ENCODE measurements around the gene HAO2. TPM values are rescaled to one million over a fixed set of nuclear protein-coding genes. Genes with fewer than 3 reads are reported as not detected.

The HAO2 gene
- total RNA-seq, 1 donor from 2014 or later, result not detected

GRCh38 chr1:119416006-119416640 lies 47.5 kb downstream of the HAO2 start:
- Histone ChIP-seq H4K20me1 (ENCODE audit: insufficient read depth, low read length) (no peaks in the 10 kb centered on the region), H3K79me2 (ENCODE audit: insufficient read depth, low read length) (no peaks in the 10 kb centered on the region), H3K9me3 (ENCODE audit: insufficient read depth, low read depth, low read length) (no peaks in the 10 kb centered on the region), H3K9ac (ENCODE audit: low read length) (no peak overlapping the region), H2AFZ (ENCODE audit: low read depth, low read length) (no peak overlapping the region), H3K4me1 (ENCODE audit: insufficient read depth, low read length) (no peaks in the 10 kb centered on the region), H3K4me3 (ENCODE audit: insufficient read depth, low read depth, low read length) (no peak overlapping the region), H3K36me3 (ENCODE audit: insufficient read depth, low read length) (no peaks in the 10 kb centered on the region), H3K27me3 (ENCODE audit: insufficient read depth, low read length) (no peaks in the 10 kb centered on the region), H3K4me2 (ENCODE audit: low read length) (no peak overlapping the region), H3K27ac (ENCODE audit: low read depth, low read length) (no peak overlapping the region)
- no peak overlapping the region for H3K27ac Mint-ChIP-seq (ENCODE audit: unreplicated experiment)
- no peaks in the 10 kb centered on the region for H3K9me3 Mint-ChIP-seq (ENCODE audit: unreplicated experiment)
- peaks cover 13% of the 10 kb centered on the region for H3K4me1 Mint-ChIP-seq (ENCODE audit: low read depth, unreplicated experiment)
- no peak overlapping the region for H3K4me3 Mint-ChIP-seq (ENCODE audit: unreplicated experiment)
- FAIRE-seq, result no peak
- TF ChIP-seq EZH2 (IDR thresholded peaks at IDR 0.05; ENCODE audit: insufficient read depth, low read length) (no peak), CTCF (IDR thresholded peaks at IDR 0.05; ENCODE audit: insufficient read depth, low read depth, low read length) (no peak)
- DNase-seq (ENCODE audit: low read depth), result no peak
- H3K36me3 Mint-ChIP-seq (ENCODE audit: low read depth, unreplicated experiment), result no peaks in the 10 kb centered on the region
- peaks cover 19% of the 10 kb centered on the region for H3K27me3 Mint-ChIP-seq (ENCODE audit: low read depth, unreplicated experiment)

GRCh38 chr1:119419109-119419508 lies 50.5 kb downstream of the HAO2 start:
- Histone ChIP-seq H3K4me3 (ENCODE audit: insufficient read depth, low read depth, low read length) (no peak overlapping the region), H2AFZ (ENCODE audit: low read depth, low read length) (no peak overlapping the region), H3K27me3 (ENCODE audit: insufficient read depth, low read length) (no peaks in the 10 kb centered on the region), H4K20me1 (ENCODE audit: insufficient read depth, low read length) (no peaks in the 10 kb centered on the region), H3K36me3 (ENCODE audit: insufficient read depth, low read length) (no peaks in the 10 kb centered on the region), H3K9me3 (ENCODE audit: insufficient read depth, low read depth, low read length) (no peaks in the 10 kb centered on the region), H3K9ac (ENCODE audit: low read length) (no peak overlapping the region), H3K27ac (ENCODE audit: low read depth, low read length) (no peak overlapping the region), H3K4me2 (ENCODE audit: low read length) (no peak overlapping the region), H3K4me1 (ENCODE audit: insufficient read depth, low read length) (no peaks in the 10 kb centered on the region), H3K79me2 (ENCODE audit: insufficient read depth, low read length) (no peaks in the 10 kb centered on the region)
- no peak overlapping the region for H3K27ac Mint-ChIP-seq (ENCODE audit: unreplicated experiment)
- H3K4me1 Mint-ChIP-seq (ENCODE audit: low read depth, unreplicated experiment), result peaks cover 13% of the 10 kb centered on the region
- FAIRE-seq (no peak), DNase-seq (ENCODE audit: low read depth) (no peak)
- TF ChIP-seq EZH2 (IDR thresholded peaks at IDR 0.05; ENCODE audit: insufficient read depth, low read length) (no peak), CTCF (IDR thresholded peaks at IDR 0.05; ENCODE audit: insufficient read depth, low read depth, low read length) (no peak)
- H3K9me3 Mint-ChIP-seq (ENCODE audit: unreplicated experiment), result no peaks in the 10 kb centered on the region
- H3K27me3 Mint-ChIP-seq (ENCODE audit: low read depth, unreplicated experiment), result peaks cover 19% of the 10 kb centered on the region
- no peaks in the 10 kb centered on the region for H3K36me3 Mint-ChIP-seq (ENCODE audit: low read depth, unreplicated experiment)
- H3K4me3 Mint-ChIP-seq (ENCODE audit: unreplicated experiment), result no peak overlapping the region

GRCh38 chr1:119420638-119421037 lies 52.1 kb downstream of the HAO2 start:
- Histone ChIP-seq H3K9ac (ENCODE audit: low read length) (no peak overlapping the region), H3K4me2 (ENCODE audit: low read length) (no peak overlapping the region), H4K20me1 (ENCODE audit: insufficient read depth, low read length) (no peaks in the 10 kb centered on the region), H3K9me3 (ENCODE audit: insufficient read depth, low read depth, low read length) (no peaks in the 10 kb centered on the region), H3K36me3 (ENCODE audit: insufficient read depth, low read length) (no peaks in the 10 kb centered on the region), H3K4me3 (ENCODE audit: insufficient read depth, low read depth, low read length) (no peak overlapping the region), H2AFZ (ENCODE audit: low read depth, low read length) (no peak overlapping the region), H3K79me2 (ENCODE audit: insufficient read depth, low read length) (no peaks in the 10 kb centered on the region), H3K4me1 (ENCODE audit: insufficient read depth, low read length) (no peaks in the 10 kb centered on the region), H3K27me3 (ENCODE audit: insufficient read depth, low read length) (no peaks in the 10 kb centered on the region), H3K27ac (ENCODE audit: low read depth, low read length) (no peak overlapping the region)
- TF ChIP-seq CTCF (IDR thresholded peaks at IDR 0.05; ENCODE audit: insufficient read depth, low read depth, low read length), result no peak
- Mint-ChIP-seq H3K4me1 (ENCODE audit: low read depth, unreplicated experiment) (peaks cover 13% of the 10 kb centered on the region), H3K4me3 (ENCODE audit: unreplicated experiment) (no peak overlapping the region), H3K27me3 (ENCODE audit: low read depth, unreplicated experiment) (peaks cover 19% of the 10 kb centered on the region), H3K9me3 (ENCODE audit: unreplicated experiment) (no peaks in the 10 kb centered on the region), H3K36me3 (ENCODE audit: low read depth, unreplicated experiment) (no peaks in the 10 kb centered on the region), H3K27ac (ENCODE audit: unreplicated experiment) (no peak overlapping the region)
- FAIRE-seq, result no peak
- DNase-seq (ENCODE audit: low read depth), result no peak
